ENCODE data around the gene TRHDE.

- no peak for TF ChIP-seq CTCF (conservative IDR thresholded peaks at IDR 0.05; ENCODE audit: low read depth, low read length)
- TF ChIP-seq EZH2 (IDR thresholded peaks at IDR 0.05; ENCODE audit: low read length, unreplicated experiment), result no peak
These were observed 3.8 kb upstream of the TRHDE start for GRCh38 chr12:72268386-72268785.
